ENCODE data around the gene CHD9.
"Not testable (repeated sequence)": the region's sequence is repeated elsewhere in the genome, so short reads cannot be mapped to it uniquely, and the experiment has no call there.

CHD9 gene

DNA sequence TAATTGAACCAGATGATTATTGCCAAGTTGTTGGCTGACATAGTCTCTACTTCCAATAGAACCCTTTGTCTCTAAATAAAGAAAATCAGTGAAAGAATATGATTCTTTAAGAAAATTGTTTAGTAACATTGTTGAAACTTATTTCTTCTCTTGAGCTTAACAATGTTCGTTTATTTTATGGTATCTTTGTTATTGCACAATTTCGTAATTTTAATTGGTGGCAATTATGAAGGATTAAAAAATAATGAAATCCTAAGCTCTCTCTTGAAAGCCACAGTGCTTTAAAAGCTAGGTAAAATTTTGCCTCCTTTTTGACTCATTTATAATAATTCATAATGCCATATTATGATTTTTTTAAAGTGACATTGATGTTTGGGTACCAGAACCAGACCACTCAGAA lies 230.4 kb downstream of the CHD9 start:
- H3K4me3 Mint-ChIP-seq = no peak overlapping the region
- H3K9me3 Mint-ChIP-seq = no peaks in the 10 kb centered on the region
- peaks cover 25% of the 10 kb centered on the region for H3K36me3 Mint-ChIP-seq (ENCODE audit: low read depth)
- H3K4me1 Mint-ChIP-seq (ENCODE audit: low read depth) = no peaks in the 10 kb centered on the region
- H3K27ac Mint-ChIP-seq = no peak overlapping the region
- H3K27me3 Mint-ChIP-seq = no peaks in the 10 kb centered on the region

DNA sequence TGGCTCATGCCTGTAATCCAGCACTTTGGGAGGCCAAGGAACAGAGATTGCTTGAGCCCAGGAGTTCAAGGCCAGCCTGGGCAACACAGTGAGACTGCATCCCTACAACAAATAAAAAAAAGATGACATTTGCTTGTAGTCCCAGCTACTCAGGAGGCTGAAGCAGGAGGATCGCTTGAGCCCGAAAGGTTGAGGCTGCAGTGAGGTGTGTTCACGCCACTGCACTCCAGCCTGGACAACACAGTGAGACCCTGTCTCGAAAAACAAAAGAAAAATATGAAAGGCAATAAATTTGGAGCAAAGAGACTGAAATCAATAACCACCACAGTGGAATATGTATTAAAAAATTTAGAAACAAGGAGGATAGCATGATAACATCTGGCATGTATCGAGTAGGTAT lies 235.7 kb downstream of the CHD9 start:
- Mint-ChIP-seq H3K4me3 (no peak overlapping the region), H3K27ac (no peak overlapping the region), H3K36me3 (ENCODE audit: low read depth) (peaks cover 57% of the 10 kb centered on the region), H3K27me3 (no peaks in the 10 kb centered on the region), H3K4me1 (ENCODE audit: low read depth) (no peaks in the 10 kb centered on the region), H3K9me3 (no peaks in the 10 kb centered on the region)

DNA sequence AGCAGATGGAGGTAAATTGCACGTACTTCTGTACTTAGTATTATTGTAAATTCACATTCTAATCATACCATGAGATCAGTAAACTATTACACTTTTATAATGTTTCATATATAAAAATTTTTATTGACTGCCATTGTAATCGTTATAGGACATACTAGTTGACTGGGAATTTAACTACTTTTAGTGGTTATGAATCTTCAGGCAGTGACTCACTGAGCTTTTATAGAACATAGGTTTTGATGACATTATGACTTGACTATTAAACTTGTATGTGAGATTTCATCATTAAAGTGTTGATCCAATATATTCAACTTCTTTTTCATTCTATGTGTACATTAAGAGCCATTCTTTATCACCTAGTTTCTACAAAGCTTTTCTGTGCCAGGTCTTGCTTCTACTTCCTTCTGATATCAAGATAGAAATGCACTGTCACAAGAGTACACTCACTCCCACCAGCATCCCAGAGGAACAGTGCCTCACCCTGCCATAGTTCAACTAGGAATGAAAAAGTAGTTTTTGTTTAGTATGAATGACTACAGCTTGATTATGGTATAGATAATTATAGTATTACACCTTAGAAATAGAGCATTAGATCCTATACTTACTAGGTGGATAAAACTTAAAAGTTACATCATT lies 237.1 kb downstream of the CHD9 start:
- Mint-ChIP-seq H3K4me1 (ENCODE audit: low read depth) (no peaks in the 10 kb centered on the region), H3K27ac (no peak overlapping the region)

DNA sequence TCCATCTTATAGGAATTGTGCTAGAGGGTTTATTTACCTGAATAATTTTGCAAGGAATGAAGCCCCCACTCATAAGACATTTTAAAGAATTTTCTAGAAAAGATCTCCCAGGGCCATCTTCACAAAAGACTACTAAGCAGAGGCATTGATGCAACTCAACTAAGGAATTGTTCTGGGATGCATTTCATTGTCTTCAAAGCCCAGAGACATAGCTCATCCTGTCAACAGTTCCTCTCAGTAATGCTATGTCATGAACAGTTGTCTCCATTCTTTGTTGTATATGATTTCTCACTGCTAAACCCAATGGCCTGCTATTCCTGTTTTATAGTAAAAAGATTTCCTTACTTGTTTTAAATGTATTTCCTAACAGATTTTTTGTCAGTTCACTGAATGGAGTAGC lies 242.7 kb downstream of the CHD9 start:
- peaks cover 60% of the 10 kb centered on the region for H3K36me3 Mint-ChIP-seq (ENCODE audit: low read depth)

More for the DNA sequence above, 237.1 kb downstream of the CHD9 start:
- Mint-ChIP-seq H3K36me3 (ENCODE audit: low read depth) (peaks cover 60% of the 10 kb centered on the region), H3K27me3 (no peaks in the 10 kb centered on the region), H3K9me3 (no peaks in the 10 kb centered on the region), H3K4me3 (no peak overlapping the region)

DNA sequence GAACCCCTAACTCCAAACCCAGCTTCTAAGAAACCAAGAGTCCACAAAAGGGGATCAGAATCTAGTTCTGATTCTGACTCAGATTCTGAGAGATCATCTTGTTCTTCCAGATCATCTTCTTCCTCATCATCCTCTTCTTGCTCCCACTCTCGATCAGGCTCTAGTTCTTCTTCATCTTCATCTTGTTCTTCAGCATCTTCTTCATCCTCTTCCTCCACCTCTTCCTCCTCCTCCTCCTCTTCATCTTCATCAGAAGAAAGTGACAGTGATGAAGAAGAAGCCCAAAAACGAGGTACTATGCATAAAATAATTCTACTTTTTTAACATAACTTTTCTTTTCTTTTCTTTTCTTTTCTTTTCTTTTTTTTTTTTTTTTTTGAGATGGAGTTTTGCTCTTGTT lies 249.5 kb downstream of the CHD9 start:
- no peak overlapping the region for H3K4me3 Mint-ChIP-seq
- no peaks in the 10 kb centered on the region for H3K9me3 Mint-ChIP-seq
- no peaks in the 10 kb centered on the region for H3K27me3 Mint-ChIP-seq
- no peak overlapping the region for H3K27ac Mint-ChIP-seq
- peaks cover 47% of the 10 kb centered on the region for H3K36me3 Mint-ChIP-seq (ENCODE audit: low read depth)
- H3K4me1 Mint-ChIP-seq (ENCODE audit: low read depth) = no peaks in the 10 kb centered on the region

More for the DNA sequence above, 242.7 kb downstream of the CHD9 start:
- no peaks in the 10 kb centered on the region for H3K4me1 Mint-ChIP-seq (ENCODE audit: low read depth)
- no peaks in the 10 kb centered on the region for H3K9me3 Mint-ChIP-seq
- no peak overlapping the region for H3K4me3 Mint-ChIP-seq
- no peak overlapping the region for H3K27ac Mint-ChIP-seq
- H3K27me3 Mint-ChIP-seq = no peaks in the 10 kb centered on the region

DNA sequence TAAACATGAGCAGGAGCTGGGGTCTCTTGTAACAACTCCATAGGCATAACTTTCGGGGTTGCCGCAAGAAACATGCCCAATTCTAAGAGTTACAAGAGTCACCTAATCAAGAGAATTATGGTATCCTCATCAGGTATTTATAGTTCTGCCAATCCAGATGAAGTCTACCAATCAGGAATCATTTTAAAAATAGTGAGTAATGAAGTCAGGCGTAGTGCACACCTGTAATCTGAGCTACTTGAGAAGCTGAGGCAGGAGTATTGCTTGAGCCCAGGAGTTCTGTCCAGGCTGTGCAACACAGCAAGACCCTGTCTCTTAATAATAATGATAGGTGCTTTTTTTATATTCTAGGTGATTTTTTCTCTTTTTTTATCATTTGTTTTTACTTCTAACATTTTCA lies 251.0 kb downstream of the CHD9 start:
- no peak overlapping the region for H3K27ac Mint-ChIP-seq
- H3K27me3 Mint-ChIP-seq = no peaks in the 10 kb centered on the region
- peaks cover 45% of the 10 kb centered on the region for H3K36me3 Mint-ChIP-seq (ENCODE audit: low read depth)
- H3K4me1 Mint-ChIP-seq (ENCODE audit: low read depth) = no peaks in the 10 kb centered on the region
- no peak overlapping the region for H3K4me3 Mint-ChIP-seq
- no peaks in the 10 kb centered on the region for H3K9me3 Mint-ChIP-seq

DNA sequence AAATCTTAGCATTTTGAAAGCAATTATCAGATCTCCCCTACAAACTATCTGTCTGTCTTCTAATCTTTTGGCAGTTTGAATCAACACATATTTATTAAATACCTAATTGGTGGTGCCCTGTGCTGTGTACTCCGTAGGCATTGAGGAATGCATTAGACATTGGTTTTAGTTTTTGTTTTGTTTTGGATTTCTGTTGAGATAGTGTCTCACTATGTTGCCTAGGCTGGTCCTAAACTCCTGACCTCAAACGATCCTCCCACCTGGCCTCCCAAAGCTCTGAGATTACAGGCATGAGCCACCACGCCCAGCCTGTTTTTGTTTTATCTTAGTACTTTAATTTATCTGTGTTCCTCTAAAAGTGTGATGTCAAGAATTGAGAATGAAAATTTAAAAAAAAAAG lies 254.7 kb downstream of the CHD9 start:
- no peaks in the 10 kb centered on the region for H3K27me3 Mint-ChIP-seq

DNA sequence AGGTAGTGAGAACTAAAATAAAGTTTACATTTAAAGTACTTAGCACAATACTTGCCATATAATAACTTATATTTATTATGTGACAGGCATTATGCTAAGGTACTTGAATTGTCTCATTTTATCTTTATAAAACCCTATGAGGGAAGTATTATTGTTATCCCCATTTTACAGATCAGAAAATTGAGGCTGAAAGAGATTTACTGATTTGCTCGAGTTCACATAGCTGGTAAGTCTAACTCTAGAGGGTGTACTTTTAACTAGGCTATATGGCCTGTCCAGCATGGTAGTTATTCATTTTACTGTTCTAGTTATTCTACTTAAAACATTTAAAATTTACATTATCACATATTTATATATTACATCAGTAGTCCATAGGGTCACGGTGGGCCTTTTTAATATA lies 266.2 kb downstream of the CHD9 start:
- Mint-ChIP-seq H3K4me1 (ENCODE audit: low read depth) (no peaks in the 10 kb centered on the region), H3K9me3 (no peaks in the 10 kb centered on the region), H3K27me3 (no peaks in the 10 kb centered on the region), H3K27ac (no peak overlapping the region), H3K36me3 (ENCODE audit: low read depth) (peaks cover 27% of the 10 kb centered on the region), H3K4me3 (no peak overlapping the region)

More for the DNA sequence above, 254.7 kb downstream of the CHD9 start:
- H3K4me3 Mint-ChIP-seq = no peak overlapping the region
- no peaks in the 10 kb centered on the region for H3K4me1 Mint-ChIP-seq (ENCODE audit: low read depth)
- H3K27ac Mint-ChIP-seq = no peak overlapping the region
- no peaks in the 10 kb centered on the region for H3K9me3 Mint-ChIP-seq
- peaks cover 45% of the 10 kb centered on the region for H3K36me3 Mint-ChIP-seq (ENCODE audit: low read depth)

DNA sequence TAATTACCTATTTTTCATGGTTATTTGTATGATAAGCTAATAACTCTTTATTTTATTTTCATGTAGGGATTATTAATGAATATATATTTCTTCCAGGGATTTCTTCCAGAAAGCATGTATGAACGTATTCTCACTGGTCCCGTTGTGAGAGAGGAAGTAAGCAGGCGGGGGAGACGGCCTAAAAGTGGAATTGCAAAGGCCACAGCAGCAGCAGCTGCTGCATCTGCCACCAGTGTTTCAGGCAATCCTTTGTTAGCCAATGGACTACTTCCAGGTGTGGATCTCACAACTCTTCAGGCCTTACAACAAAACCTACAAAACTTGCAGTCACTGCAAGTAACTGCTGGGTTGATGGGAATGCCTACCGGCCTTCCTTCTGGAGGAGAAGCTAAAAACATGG lies 269.1 kb downstream of the CHD9 start:
- Mint-ChIP-seq H3K4me3 (no peak overlapping the region), H3K9me3 (no peaks in the 10 kb centered on the region), H3K36me3 (ENCODE audit: low read depth) (peaks cover 12% of the 10 kb centered on the region), H3K27me3 (no peaks in the 10 kb centered on the region), H3K27ac (no peak overlapping the region), H3K4me1 (ENCODE audit: low read depth) (no peaks in the 10 kb centered on the region)

DNA sequence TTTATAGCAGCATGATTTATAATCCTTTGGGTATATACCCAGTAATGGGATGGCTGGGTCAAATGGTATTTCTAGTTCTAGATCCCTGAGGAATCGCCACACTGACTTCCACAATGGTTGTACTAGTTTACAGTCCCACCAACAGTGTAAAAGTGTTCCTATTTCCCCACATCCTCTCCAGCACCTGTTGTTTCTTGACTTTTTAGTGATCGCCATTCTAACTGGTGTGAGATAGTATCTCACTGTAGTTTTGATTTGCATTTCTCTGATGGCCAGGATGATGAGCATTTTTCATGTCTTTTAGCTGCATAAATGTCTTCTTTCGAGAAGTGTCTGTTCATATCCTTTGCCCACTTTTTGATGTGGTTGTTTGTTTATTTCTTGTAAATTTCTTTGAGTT lies 276.2 kb downstream of the CHD9 start:
- H3K4me3 Mint-ChIP-seq; H3K27me3 Mint-ChIP-seq; H3K4me1 Mint-ChIP-seq (ENCODE audit: low read depth); H3K27ac Mint-ChIP-seq; H3K9me3 Mint-ChIP-seq; H3K36me3 Mint-ChIP-seq (ENCODE audit: low read depth): not testable (repeated sequence)

DNA sequence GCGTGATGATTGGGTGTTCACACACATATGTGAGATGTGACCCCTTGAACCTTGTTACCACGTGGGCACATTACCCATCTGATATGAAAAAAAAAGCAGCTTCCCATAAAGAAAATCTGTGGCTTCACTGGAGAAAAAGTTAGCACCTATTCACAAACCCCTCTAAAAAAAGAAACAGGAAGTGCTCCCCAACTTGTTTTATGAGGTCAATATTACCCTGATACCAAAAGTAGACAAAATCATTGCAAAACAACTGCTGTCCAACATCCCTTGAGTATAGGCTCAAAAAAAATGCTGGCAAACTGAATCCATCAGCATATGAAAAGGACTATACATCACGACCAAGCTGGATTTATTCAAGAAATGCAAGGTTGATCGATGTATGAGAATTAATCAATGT lies 279.8 kb downstream of the CHD9 start:
- no peaks in the 10 kb centered on the region for H3K27me3 Mint-ChIP-seq
- H3K9me3 Mint-ChIP-seq = peaks cover 4% of the 10 kb centered on the region
- H3K36me3 Mint-ChIP-seq (ENCODE audit: low read depth) = no peaks in the 10 kb centered on the region
- no peaks in the 10 kb centered on the region for H3K4me1 Mint-ChIP-seq (ENCODE audit: low read depth)
- no peak overlapping the region for H3K27ac Mint-ChIP-seq
- H3K4me3 Mint-ChIP-seq = no peak overlapping the region

DNA sequence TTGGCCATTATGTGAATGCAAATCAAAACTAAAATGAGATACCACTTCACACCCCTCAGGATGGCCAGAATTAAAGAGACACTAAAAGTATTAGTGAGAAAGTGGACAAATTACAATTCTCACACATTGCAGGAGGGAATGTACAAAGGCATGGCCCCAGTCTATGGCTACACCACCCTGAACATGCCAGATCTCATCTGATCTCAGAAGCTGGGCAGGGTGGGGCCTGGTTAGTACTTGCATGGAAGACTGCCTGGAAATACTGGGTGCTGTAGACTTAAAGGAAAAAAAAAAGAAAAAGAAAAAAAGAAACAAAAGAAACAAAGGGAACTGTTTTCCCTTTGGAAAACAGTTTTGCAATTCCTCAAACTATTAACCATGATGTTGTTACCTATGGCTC lies 282.5 kb downstream of the CHD9 start:
- H3K27me3 Mint-ChIP-seq = no peaks in the 10 kb centered on the region

DNA sequence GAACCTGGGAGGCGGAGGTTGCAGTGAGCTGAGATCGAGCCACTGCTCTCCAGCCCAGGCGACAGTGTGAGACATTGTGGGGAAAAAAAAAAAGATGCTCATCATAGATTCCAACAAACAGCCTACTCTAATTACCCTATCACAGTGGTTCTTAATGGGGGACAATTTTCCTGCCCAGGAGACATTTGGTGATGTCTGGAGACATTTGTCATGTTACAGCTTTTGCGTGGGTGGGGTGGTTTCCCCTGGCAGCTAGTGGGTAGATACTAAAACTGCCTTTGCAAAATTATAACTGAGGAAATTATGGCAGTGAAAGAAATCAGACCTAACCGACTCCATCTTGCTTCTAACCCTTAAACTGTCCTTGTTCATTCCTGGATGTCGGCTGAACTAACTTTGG lies 287.0 kb downstream of the CHD9 start:
- H3K27ac Mint-ChIP-seq = no peak overlapping the region
- no peak overlapping the region for H3K4me3 Mint-ChIP-seq
- no peaks in the 10 kb centered on the region for H3K36me3 Mint-ChIP-seq (ENCODE audit: low read depth)
- no peaks in the 10 kb centered on the region for H3K27me3 Mint-ChIP-seq
- H3K9me3 Mint-ChIP-seq = peaks cover 3% of the 10 kb centered on the region
- peaks cover 16% of the 10 kb centered on the region for H3K4me1 Mint-ChIP-seq (ENCODE audit: low read depth)

More for the DNA sequence above, 282.5 kb downstream of the CHD9 start:
- Mint-ChIP-seq H3K4me1 (ENCODE audit: low read depth) (peaks cover 13% of the 10 kb centered on the region), H3K9me3 (no peaks in the 10 kb centered on the region), H3K27ac (no peak overlapping the region), H3K36me3 (ENCODE audit: low read depth) (no peaks in the 10 kb centered on the region), H3K4me3 (no peak overlapping the region)

DNA sequence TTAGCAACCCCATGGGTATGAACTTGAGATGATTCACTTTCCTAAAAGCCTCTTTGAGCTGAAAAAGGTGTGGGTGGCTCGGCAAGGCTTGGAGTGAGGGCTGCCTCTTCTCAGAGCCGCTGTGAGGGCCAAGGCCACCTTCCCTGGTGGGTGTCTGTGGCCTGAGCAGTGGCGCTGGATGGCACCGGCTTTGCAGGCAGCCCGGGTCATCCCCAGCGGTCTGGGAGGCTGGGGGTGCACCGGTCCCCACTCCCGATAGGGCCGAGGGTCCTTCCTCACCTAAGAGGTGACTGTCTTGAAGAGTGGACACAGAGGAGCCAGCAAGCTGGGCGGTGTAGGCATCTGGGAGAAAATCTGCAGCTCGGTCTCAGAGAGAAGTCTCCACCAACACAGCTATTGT lies 300.3 kb downstream of the CHD9 start:
- no peaks in the 10 kb centered on the region for H3K27me3 Mint-ChIP-seq
- H3K9me3 Mint-ChIP-seq = no peaks in the 10 kb centered on the region
- H3K27ac Mint-ChIP-seq = no peak overlapping the region
- no peaks in the 10 kb centered on the region for H3K36me3 Mint-ChIP-seq (ENCODE audit: low read depth)
- no peaks in the 10 kb centered on the region for H3K4me1 Mint-ChIP-seq (ENCODE audit: low read depth)
- no peak overlapping the region for H3K4me3 Mint-ChIP-seq

DNA sequence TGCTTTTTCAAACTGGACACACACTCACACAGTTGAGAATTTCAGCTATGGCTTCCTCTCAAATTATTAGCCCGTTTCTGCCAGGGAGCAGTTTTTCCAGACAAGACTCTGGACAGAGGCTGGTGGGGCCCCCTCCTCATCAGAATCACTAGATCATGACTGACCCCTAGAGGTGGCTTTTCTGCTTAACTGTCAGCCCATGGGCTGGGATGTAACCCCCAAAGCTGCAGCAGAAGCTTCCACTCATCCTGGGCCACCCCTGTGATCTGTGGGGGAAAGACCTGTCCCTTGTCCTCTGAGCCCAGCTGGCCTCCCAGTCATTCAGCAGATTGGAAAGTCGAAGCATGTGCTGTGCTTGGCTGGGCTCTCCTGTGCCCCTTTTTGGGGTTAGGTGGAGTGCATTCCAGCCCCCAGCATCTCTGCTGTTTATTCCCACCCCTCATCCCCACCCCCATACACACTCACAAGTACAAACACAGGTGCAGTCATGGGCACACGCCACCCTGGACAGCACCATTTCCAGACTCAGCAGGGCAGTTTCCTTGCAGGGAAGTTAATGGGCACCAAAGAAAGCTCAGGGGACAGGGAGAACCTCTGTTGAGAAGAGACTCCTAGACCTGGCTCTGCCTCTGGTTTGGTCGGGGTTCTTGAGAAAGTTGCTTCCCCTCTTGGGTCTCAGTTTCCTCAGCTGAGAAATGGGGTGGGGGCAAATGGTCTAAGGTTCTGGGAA lies 301.9 kb downstream of the CHD9 start:
- no peaks in the 10 kb centered on the region for H3K9me3 Mint-ChIP-seq
- no peaks in the 10 kb centered on the region for H3K4me1 Mint-ChIP-seq (ENCODE audit: low read depth)
- no peak overlapping the region for H3K27ac Mint-ChIP-seq
- H3K4me3 Mint-ChIP-seq = no peak overlapping the region
- H3K36me3 Mint-ChIP-seq (ENCODE audit: low read depth) = no peaks in the 10 kb centered on the region
- H3K27me3 Mint-ChIP-seq = no peaks in the 10 kb centered on the region

DNA sequence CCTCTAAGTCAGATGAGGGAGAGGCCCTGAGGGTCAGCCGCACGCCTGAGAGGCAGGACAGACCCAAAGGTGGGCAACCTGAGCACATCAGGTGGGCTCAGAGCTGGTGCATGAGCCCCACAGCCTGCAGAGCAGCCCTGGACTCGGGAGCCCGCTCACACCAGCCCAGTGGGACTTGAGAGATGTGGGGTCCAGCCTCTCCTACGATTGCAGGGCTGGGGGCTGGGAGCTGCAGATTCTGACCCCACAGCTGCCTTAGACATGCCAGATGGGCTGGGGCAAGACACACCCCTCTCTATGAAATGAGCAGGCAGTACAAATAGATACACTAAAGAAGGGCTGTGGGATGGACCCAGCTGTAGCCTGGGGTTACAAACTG lies 302.4 kb downstream of the CHD9 start:
- Mint-ChIP-seq H3K9me3 (no peaks in the 10 kb centered on the region), H3K4me1 (ENCODE audit: low read depth) (no peaks in the 10 kb centered on the region), H3K4me3 (no peak overlapping the region), H3K36me3 (ENCODE audit: low read depth) (no peaks in the 10 kb centered on the region), H3K27ac (no peak overlapping the region), H3K27me3 (no peaks in the 10 kb centered on the region)
